Parathyroid adenoma (tissue), 2 donors: ENCODE results near the gene PGBD5.

Experiments used
- H2AFZ ChIP-seq: fragments of 300-600 bp; sonication (generic); one replicate; pipeline ENCODE4 v1.7.0; 2017; ENCODE audit warnings: antibody characterized with exemption, mild to moderate bottlenecking
- H3K27ac ChIP-seq: fragments of 300-600 bp; sonication (generic); one replicate; pipeline ENCODE4 v1.7.0; 2017
- H3K27me3 ChIP-seq: fragments of 300-600 bp; sonication (generic); one replicate; pipeline ENCODE4 v1.7.0; 2017; ENCODE audit warnings: low read length; ENCODE audit not compliant: control insufficient read depth, insufficient read depth
- H3K36me3 ChIP-seq: fragments of 300-600 bp; sonication (generic); one replicate; pipeline ENCODE4 v1.7.0; 2017; ENCODE audit warnings: low read length; ENCODE audit not compliant: control insufficient read depth, insufficient read depth
- H3K4me1 ChIP-seq: fragments of 300-600 bp; sonication (generic); one replicate; pipeline ENCODE4 v1.7.0; 2017; ENCODE audit warnings: control low read depth
- H3K4me2 ChIP-seq: fragments of 300-600 bp; sonication (generic); one replicate; pipeline ENCODE4 v1.7.0; 2017; ENCODE audit warnings: low read length
- H3K4me3 ChIP-seq: fragments of 300-600 bp; sonication (generic); one replicate; pipeline ENCODE4 v1.7.0; 2017; ENCODE audit warnings: low read depth, low read length
- H3K79me2 ChIP-seq: fragments of 300-600 bp; sonication (generic); one replicate; pipeline ENCODE4 v1.7.0; 2017; ENCODE audit warnings: control low read depth
- H3K9ac ChIP-seq: fragments of 300-600 bp; sonication (generic); one replicate; pipeline ENCODE4 v1.7.0; 2017; ENCODE audit warnings: mild to moderate bottlenecking
- H3K9me3 ChIP-seq: fragments of 300-600 bp; sonication (generic); one replicate; pipeline ENCODE4 v1.7.0; 2017; ENCODE audit warnings: low read length; ENCODE audit not compliant: control insufficient read depth
- CTCF ChIP-seq: fragments of 300-600 bp; sonication (generic); IDR thresholded peaks from one replicate; pipeline ENCODE4 v1.7.0; 2017; ENCODE audit warnings: antibody characterized with exemption, mild to moderate bottlenecking
- donor health status: primary hyperparathyroidism.

The PGBD5 gene

GRCh38 chr1:230292689-230293389, 133.3 kb downstream of the PGBD5 start:
- Histone ChIP-seq H3K79me2 (no peaks in the 10 kb centered on the region), H3K4me1 (no peaks in the 10 kb centered on the region), H2AFZ (no peak overlapping the region), H3K27me3 (no peaks in the 10 kb centered on the region), H3K4me3 (no peak overlapping the region), H3K36me3 (no peaks in the 10 kb centered on the region), H3K4me2 (no peak overlapping the region), H3K27ac (no peak overlapping the region), H3K9ac (no peak overlapping the region), H3K9me3 (no peaks in the 10 kb centered on the region)
- no peak for TF ChIP-seq CTCF

- no peaks in the 10 kb centered on the region for H3K9me3 ChIP-seq
- H2AFZ ChIP-seq: no peak overlapping the region
- no peaks in the 10 kb centered on the region for H3K4me1 ChIP-seq
- H3K4me2 ChIP-seq: no peak overlapping the region
- H3K9ac ChIP-seq: no peak overlapping the region
- H3K36me3 ChIP-seq: no peaks in the 10 kb centered on the region
- no peak for TF ChIP-seq CTCF
- H3K27ac ChIP-seq: no peak overlapping the region
- no peak overlapping the region for H3K4me3 ChIP-seq
- H3K79me2 ChIP-seq: no peaks in the 10 kb centered on the region
- H3K27me3 ChIP-seq: no peaks in the 10 kb centered on the region
These were observed 134.2 kb downstream of the PGBD5 start for GRCh38 chr1:230291731-230292620.

GRCh38 chr1:230289350-230289644, 136.8 kb downstream of the PGBD5 start:
- Histone ChIP-seq H3K79me2 (no peaks in the 10 kb centered on the region), H3K4me3 (no peak overlapping the region), H3K4me1 (no peaks in the 10 kb centered on the region), H3K36me3 (no peaks in the 10 kb centered on the region), H2AFZ (no peak overlapping the region), H3K4me2 (no peak overlapping the region), H3K9ac (no peak overlapping the region), H3K9me3 (no peaks in the 10 kb centered on the region), H3K27ac (no peak overlapping the region), H3K27me3 (no peaks in the 10 kb centered on the region)
- TF ChIP-seq CTCF: no peak

- TF ChIP-seq CTCF: no peak
- H3K4me2 ChIP-seq: no peak overlapping the region
These were observed 137.3 kb downstream of the PGBD5 start for GRCh38 chr1:230288641-230289349.

More at GRCh38 chr1:230288641-230289349, 137.3 kb downstream of the PGBD5 start:
- no peak overlapping the region for H3K9ac ChIP-seq
- H3K27ac ChIP-seq: no peak overlapping the region
- no peaks in the 10 kb centered on the region for H3K27me3 ChIP-seq
- H3K79me2 ChIP-seq: no peaks in the 10 kb centered on the region
- H2AFZ ChIP-seq: no peak overlapping the region
- H3K36me3 ChIP-seq: no peaks in the 10 kb centered on the region
- no peaks in the 10 kb centered on the region for H3K4me1 ChIP-seq
- H3K4me3 ChIP-seq: no peak overlapping the region
- no peaks in the 10 kb centered on the region for H3K9me3 ChIP-seq
